Globus pallidus (tissue), 1 donor: ENCODE measurements around the gene RGS7.
A peak's percentile ranks its signal among the peaks of the same experiment; 100 is the strongest.
"Not testable (repeated sequence)": the region's sequence is repeated elsewhere in the genome, so short reads cannot be mapped to it uniquely, and the experiment has no call there.

ENCODE experiments used
- DNase-seq: peaks from one replicate; pipeline ENCODE4 v3.0.0-alpha.2; 2015; ENCODE audit warnings: low spot score

Gene RGS7

DNA sequence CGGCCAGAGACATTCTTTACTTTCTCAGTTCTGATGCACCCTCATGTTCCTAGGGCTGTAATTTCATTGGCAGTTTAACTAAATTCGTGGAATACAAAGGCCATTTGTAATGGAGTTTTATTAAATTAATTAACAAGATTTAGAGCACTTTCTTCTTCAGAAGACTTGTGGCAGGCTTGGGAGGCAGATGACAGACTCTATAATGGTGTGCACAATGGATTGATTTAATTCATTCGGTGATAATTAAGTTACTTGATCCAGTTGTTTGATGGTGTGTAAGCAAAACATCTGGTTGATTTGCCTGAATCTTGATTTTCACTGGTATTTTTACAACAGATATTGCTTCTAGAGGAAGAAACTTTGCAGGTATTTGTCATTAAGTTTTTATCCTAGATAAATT is 383.1 kb downstream of the RGS7 start:
- no peak for DNase-seq

- not testable (repeated sequence) for DNase-seq
Observed at GRCh38 chr1:240972059-240972458, 384.9 kb downstream of the RGS7 start.

GRCh38 chr1:240970253-240970652 is 386.8 kb downstream of the RGS7 start:
- no peak for DNase-seq

- DNase-seq: no peak
Observed at GRCh38 chr1:240968864-240969263, 388.1 kb downstream of the RGS7 start.

GRCh38 chr1:240967070-240967724 is 389.8 kb downstream of the RGS7 start:
- DNase-seq: peak; percentile 3

DNA sequence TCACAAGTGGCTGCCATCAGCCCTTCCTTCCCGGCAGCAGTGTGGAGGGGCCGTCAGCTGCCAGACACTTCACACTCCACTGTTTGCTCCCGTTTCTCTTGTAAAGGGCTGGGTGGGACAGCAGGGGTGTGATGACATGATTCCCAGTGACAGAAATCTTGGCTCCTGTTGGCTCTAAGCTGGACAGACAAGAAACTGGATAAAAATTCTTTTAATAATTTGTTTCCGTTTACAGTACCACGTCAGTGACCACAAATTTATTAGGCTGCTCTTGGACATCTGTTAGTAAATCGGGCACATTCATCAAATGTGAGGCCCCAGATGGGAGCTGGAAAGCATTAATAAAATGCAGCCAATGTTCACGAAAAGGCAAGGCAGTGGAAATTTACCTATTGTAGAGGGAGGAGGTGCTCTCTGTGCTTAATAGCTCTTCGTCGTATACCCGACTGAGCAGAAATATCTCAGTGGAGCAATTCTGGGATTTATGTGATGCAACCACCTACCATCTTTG is 391.4 kb downstream of the RGS7 start:
- DNase-seq: no peak

DNA sequence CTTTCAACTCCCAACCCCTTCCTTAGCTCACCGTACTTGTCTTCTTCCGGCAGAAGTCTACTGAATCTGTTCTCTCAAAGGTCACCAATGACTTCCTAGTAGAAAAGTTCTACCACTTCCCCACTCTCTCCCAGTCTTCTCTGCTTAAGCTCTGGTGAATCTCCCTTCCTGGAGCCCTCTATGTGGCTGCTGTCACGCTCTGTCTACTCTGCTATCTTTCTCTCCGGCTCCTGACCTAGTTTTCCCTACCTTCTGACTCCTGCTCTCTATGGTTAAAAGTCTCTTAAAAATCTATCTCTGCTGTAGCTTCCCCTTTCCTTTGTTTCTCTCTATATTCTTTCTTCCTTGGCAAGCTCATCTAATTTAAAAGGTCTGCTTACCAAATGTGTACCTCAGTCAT is 394.9 kb downstream of the RGS7 start:
- DNase-seq: no peak

DNA sequence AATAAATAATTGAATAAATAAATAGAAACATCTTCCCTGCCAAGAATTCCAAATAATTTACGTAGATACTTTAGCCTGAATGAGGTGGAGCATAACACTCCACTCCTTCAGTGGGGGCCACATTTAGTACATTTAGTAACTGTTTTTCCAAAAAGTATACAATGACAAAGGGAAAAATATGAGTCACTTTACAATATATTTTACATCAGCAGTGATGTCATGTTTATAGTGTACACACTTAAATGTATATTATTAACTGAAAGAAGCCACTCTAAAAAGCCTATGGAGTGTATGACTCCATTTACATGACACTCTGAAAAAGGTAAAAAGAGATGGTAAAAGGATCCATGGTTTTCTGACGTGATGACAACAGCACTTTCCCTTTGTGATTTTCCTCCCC is 400.6 kb downstream of the RGS7 start:
- no peak for DNase-seq

DNA sequence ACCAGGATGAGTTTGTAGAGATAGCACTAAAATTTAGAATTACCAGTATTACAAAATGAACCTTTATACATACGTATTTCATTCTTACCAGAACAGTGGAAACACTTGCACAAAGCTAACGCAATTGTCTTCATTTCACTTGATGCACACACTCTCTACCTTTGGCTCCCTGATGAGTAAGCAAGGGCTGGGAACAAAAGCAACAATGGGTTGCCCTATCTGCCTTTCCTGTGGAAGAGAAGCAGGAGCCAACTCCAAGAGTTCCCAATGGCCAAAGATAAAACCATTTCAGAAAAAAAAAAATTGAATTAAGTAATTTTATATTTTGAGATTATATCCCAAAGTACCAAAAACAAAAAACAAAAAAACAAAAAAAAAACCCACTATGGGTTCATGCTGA is 401.0 kb downstream of the RGS7 start:
- DNase-seq: no peak

DNA sequence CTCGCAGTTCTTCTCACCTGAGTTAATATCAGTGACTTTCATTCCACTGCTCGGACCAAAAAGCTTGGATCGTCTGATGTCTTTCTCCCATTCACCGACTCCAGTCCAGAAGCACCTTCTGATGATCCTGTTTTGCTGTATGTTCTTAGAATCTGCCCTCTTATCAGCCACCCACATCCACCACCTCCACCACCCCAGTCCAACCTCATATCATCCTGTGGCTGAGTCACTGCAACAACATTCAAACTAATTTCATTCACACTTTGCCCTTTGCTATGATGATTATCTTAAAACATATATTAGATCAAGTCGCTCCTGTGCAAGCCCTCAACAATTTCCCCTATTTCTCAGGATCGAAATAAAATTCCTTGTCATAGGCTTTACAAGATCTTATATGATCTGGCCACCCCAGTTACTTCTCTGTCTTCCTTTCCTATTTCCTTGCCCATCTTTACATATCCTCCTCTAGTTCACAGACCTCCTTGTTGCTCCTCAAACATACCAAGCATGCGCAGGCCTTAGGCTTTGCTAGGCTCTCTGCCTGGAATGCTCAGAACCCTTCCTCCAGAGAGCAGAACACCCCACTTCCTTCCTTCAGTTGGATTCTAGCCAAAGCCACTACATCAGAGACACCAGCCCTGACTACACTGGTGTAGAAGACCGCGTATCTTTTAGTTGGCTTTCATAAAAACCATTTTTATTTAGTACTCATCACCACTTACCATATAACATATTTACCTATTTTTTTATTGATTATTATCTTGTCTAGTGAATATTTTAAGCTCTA is 409.4 kb downstream of the RGS7 start:
- DNase-seq: no peak

DNA sequence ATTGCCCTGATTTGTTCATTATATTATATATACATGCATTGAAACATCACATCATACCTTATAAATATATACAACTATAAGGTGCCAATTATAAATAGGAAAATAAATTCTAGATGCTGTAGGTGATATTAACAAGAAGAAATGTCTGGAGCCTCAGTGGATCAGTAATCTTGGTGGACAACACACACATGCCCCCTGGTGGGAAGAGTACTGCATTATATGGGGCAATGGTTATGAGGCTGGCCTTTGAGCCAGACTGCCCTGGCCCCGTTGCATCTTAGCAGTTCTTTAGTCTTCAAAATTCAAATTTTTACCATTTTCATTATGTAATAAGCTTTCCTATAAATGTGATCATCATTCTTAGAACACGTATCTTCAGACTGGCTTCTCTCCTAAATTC is 410.1 kb downstream of the RGS7 start:
- peak; percentile 6 for DNase-seq

GRCh38 chr1:240942901-240943300 is 414.1 kb downstream of the RGS7 start:
- DNase-seq: no peak

DNA sequence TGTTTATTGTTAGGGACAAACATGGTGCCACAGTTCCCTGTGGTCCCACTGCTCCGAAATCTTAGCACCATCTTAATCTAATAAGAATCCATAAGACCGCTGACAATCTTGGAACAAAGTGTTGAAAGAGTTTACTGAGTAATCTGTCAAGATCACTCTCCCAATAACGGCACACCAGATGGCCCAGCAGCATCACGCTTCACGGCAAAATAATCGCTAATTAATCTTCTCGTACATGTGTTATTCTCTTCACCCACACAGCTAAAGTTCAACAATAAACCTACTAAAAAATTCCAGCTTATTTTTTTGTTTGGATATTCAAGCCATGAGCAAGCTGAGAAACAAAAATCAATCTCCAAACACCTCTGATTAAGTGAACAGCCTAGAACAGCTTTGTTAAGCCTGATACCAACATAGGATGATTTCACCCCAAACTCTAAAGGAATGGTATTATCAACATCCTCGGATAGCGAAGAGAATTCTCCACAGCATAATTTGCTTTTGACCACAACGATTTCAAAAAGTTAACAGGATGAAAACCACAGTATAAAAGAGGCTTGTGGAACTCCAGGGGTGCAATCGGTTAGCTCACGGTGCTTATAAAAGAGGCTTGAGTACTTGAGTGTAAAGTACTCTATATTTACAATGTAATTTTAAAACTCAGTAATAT is 415.2 kb downstream of the RGS7 start:
- DNase-seq: no peak

- DNase-seq: no peak
Observed at GRCh38 chr1:240936911-240937668, 419.9 kb downstream of the RGS7 start.

GRCh38 chr1:240935920-240936319 is 421.1 kb downstream of the RGS7 start:
- no peak for DNase-seq

DNA sequence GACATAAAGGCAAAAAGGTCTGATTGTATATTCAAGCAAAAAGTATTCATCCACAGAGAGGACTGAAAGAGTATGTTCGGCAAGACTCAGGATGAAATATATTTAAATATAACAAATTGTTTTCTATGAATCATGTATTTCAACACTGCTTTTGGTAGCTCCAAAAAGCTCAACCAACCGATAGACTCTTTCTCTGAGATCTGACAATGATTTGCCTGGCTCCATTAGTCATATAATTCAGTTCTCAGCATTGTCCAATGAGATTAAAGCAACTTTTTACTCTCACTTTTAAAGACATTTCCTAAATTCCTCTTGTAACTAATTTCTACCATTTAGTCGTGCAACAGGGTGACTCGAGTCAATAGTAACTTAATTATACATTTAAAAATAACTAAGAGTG is 426.0 kb downstream of the RGS7 start:
- DNase-seq: no peak

GRCh38 chr1:240928265-240928664 is 428.7 kb downstream of the RGS7 start:
- DNase-seq: no peak

- no peak for DNase-seq
Observed at GRCh38 chr1:240927821-240928220, 429.2 kb downstream of the RGS7 start.

DNA sequence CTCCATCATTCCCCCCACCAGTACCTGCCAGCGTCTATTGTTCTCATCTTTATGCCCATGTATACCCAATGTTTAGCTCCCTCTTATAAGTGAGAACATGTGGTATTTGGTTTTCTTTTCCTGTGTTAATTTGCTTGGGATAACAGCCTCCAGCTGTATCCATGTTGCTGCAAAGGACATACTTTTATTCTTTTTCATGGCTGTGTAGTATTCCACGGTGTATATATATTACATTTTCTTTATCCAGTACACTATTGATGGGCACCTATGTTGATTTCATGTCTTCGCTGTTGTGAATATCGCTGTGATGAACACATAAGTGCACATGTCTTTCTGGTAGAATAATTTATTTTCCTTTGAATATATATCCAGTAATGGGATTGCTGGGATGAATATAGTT is 431.7 kb downstream of the RGS7 start:
- no peak for DNase-seq

DNA sequence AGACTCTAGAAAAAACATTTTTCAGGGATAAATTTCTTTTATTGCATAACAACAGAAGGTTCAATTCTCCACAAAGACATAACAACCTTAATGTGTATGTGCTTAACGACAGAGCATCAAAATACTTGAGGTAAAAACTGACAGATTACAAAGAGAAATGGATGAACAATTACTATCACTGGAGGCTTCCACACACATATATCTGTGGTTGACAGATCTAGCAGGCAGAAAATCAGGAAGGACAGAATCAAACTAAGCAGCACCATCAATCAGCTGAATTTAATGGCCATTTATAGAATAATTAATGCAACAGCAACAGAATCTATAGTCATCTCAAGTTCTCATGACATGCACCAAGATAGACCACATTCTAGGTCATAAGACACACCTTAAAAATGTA is 439.0 kb downstream of the RGS7 start:
- no peak for DNase-seq

GRCh38 chr1:240914506-240914905 is 442.5 kb downstream of the RGS7 start:
- DNase-seq: no peak

DNA sequence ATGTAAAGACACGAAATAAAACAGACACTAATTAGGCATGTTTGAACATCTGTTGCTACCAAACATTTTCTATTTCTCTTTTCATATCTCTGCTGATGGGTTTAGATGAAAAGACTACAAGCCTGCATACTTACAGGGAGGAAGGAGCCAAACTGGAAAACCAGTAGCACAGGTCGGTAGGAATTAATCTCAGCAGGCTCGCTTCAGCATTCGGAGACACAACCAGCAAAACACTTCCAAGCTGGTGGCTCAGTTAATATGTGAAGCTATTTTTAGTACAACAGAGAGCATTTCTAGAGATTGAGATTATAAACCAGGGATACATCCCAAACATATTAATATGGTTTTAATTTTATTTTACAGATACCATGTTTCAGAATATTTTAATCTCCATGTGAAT is 444.2 kb downstream of the RGS7 start:
- no peak for DNase-seq
